IMR-90 (cell line): Measurements from ENCODE around the gene SNX32. TPM values are rescaled to one million over a fixed set of nuclear protein-coding genes. Genes with fewer than 3 reads are reported as not detected.

Source experiments
- ATAC-seq: fragments of 200-7000 bp; cut with Tn5 transposase; 2 replicates; pipeline ENCODE4 v1.9.1; 2020; ENCODE audit warnings: low read depth, mild to moderate bottlenecking, moderate library complexity
- BruUV-seq: library from RNA; stranded (reverse); fragments of 400-500 nt; replicated peaks from 2 replicates; lab custom pipeline; 2021; lab: Mats Ljungman, UMichigan
- CTCF ChIA-PET: fragments of 300-600 bp; formaldehyde crosslinking; extraction: SDS; loops from one replicate; lab custom pipeline; 2021; ENCODE audit warnings: antibody characterized with exemption; lab: Yijun Ruan, JAX
- POLR2A ChIA-PET: fragments of 300-600 bp; sonication (Branson Sonifier 250); formaldehyde crosslinking; loops from one replicate; lab custom pipeline; 2022; ENCODE audit warnings: antibody characterized with exemption; ENCODE audit not compliant: unreplicated experiment; lab: Charles Lee
- DNase-seq: peaks from one replicate; pipeline ENCODE4 v3.0.0; 2013
- H2AFZ ChIP-seq: replicated peaks from 2 replicates; pipeline ENCODE3; 2013; ENCODE audit warnings: low read length, mild to moderate bottlenecking; ENCODE audit not compliant: poor library complexity
- H2AK5ac ChIP-seq: 2 replicates; pipeline ENCODE4 v1.6.1; 2013; ENCODE audit warnings: low read depth, low read length, inconsistent platforms
- H2AK9ac ChIP-seq: replicated peaks from 2 replicates; pipeline ENCODE3; 2013; ENCODE audit warnings: mild to moderate bottlenecking, low read depth, low read length, moderate library complexity; ENCODE audit not compliant: poor library complexity
- H2BK120ac ChIP-seq: 2 replicates; pipeline ENCODE4 v1.6.1; 2013; ENCODE audit warnings: low read depth, low read length, inconsistent platforms
- H2BK15ac ChIP-seq: 3 replicates; pipeline ENCODE4 v1.6.1; 2013; ENCODE audit warnings: low read depth, low read length, inconsistent platforms
- H2BK20ac ChIP-seq: 2 replicates; pipeline ENCODE4 v1.6.1; 2013; ENCODE audit warnings: low read depth, mild to moderate bottlenecking, inconsistent platforms, low read length, moderate library complexity
- H2BK5ac ChIP-seq: 2 replicates; pipeline ENCODE4 v1.6.1; 2013; ENCODE audit warnings: mild to moderate bottlenecking, low read depth, low read length, inconsistent platforms; ENCODE audit not compliant: poor library complexity, severe bottlenecking
- H3K14ac ChIP-seq: replicated peaks from 2 replicates; pipeline ENCODE4 v1.6.1; 2013; ENCODE audit warnings: low read depth, low read length, inconsistent platforms
- H3K18ac ChIP-seq: 2 replicates; pipeline ENCODE4 v1.6.1; 2013; ENCODE audit warnings: low read depth, low read length, control low read depth
- H3K23ac ChIP-seq: 2 replicates; pipeline ENCODE4 v1.6.1; 2013; ENCODE audit warnings: low read depth, low read length, inconsistent platforms
- H3K27ac ChIP-seq: 2 replicates; pipeline ENCODE4 v1.5.1; 2013; ENCODE audit warnings: mild to moderate bottlenecking, control low read depth, low read length; ENCODE audit not compliant: insufficient read depth
- H3K27me3 ChIP-seq: 2 replicates; pipeline ENCODE4 v1.6.1; 2013; ENCODE audit warnings: low read length; ENCODE audit not compliant: control insufficient read depth, insufficient read depth
- H3K36me3 ChIP-seq: 2 replicates; pipeline ENCODE4 v1.6.1; 2013; ENCODE audit warnings: low read length, mixed read lengths; ENCODE audit not compliant: control insufficient read depth, insufficient read depth
- H3K4ac ChIP-seq: 2 replicates; pipeline ENCODE4 v1.6.1; 2013; ENCODE audit warnings: low read depth, low read length, inconsistent platforms
- H3K4me1 ChIP-seq: 2 replicates; pipeline ENCODE4 v1.6.1; 2013; ENCODE audit warnings: low read length, mixed read lengths; ENCODE audit not compliant: control insufficient read depth, insufficient read depth
- H3K4me2 ChIP-seq: 2 replicates; pipeline ENCODE4 v1.6.1; 2013; ENCODE audit warnings: low read depth, mild to moderate bottlenecking, control low read depth, low read length, moderate library complexity
- H3K4me3 ChIP-seq: 2 replicates; pipeline ENCODE4 v1.5.1; 2013; ENCODE audit warnings: low read depth, mild to moderate bottlenecking, control low read depth, low read length, moderate library complexity; ENCODE audit not compliant: insufficient read depth
- H3K56ac ChIP-seq: 2 replicates; pipeline ENCODE4 v1.6.1; 2013; ENCODE audit warnings: low read length, inconsistent platforms; ENCODE audit not compliant: insufficient read depth; ENCODE audit errors: extremely low read depth
- H3K79me1 ChIP-seq, 2 experiments: 2 replicates each; pipeline ENCODE4 v1.6.1; 2013; ENCODE audit warnings: low read length in 2 of 2, inconsistent platforms in 1 of 2, low read depth in 1 of 2
- H3K9ac ChIP-seq: 2 replicates; pipeline ENCODE4 v1.6.1; 2013; ENCODE audit warnings: low read depth, low read length, control low read depth
- H3K9me1 ChIP-seq: 2 replicates; pipeline ENCODE4 v1.6.1; 2013; ENCODE audit warnings: low read length, inconsistent platforms; ENCODE audit not compliant: insufficient read depth
- H3K9me3 ChIP-seq: 2 replicates; pipeline ENCODE4 v1.6.1; 2013; ENCODE audit warnings: low read length; ENCODE audit not compliant: control insufficient read depth, insufficient read depth
- H4K20me1 ChIP-seq: 2 replicates; pipeline ENCODE4 v1.6.1; 2013; ENCODE audit warnings: low read length, inconsistent platforms; ENCODE audit not compliant: insufficient read depth
- H4K5ac ChIP-seq: 2 replicates; pipeline ENCODE4 v1.6.1; 2013; ENCODE audit warnings: mild to moderate bottlenecking, low read depth, low read length, control low read depth
- H4K8ac ChIP-seq, 2 experiments: 2 replicates each; pipeline ENCODE4 v1.6.1; 2013; ENCODE audit warnings: low read depth in 2 of 2, low read length in 2 of 2, control low read depth in 1 of 2, inconsistent platforms in 1 of 2
- H4K91ac ChIP-seq: 2 replicates; pipeline ENCODE4 v1.6.1; 2013; ENCODE audit warnings: low read depth, low read length, inconsistent platforms; ENCODE audit not compliant: insufficient read depth
- CTCF ChIP-seq: conservative IDR thresholded peaks from 2 replicates; pipeline ENCODE4 v1.5.1; 2012; ENCODE audit warnings: mild to moderate bottlenecking, low read depth, low read length, improper control_type of control experiment
- FOS ChIP-seq: fragments of 150-350 bp; IDR thresholded peaks from 2 replicates; pipeline ENCODE4 v1.6.1; 2016; ENCODE audit warnings: low read depth, low read length
- MAZ ChIP-seq: IDR thresholded peaks from 2 replicates; pipeline ENCODE4 v1.6.1; 2012; ENCODE audit warnings: low read depth, mild to moderate bottlenecking, low read length, improper control_type of control experiment, moderate library complexity, borderline replicate concordance
- MXI1 ChIP-seq: IDR thresholded peaks from 2 replicates; pipeline ENCODE4 v1.6.1; 2012; ENCODE audit warnings: low read depth, mild to moderate bottlenecking, low read length, moderate library complexity, borderline replicate concordance
- POLR2A ChIP-seq: IDR thresholded peaks from 2 replicates; pipeline ENCODE4 v1.6.1; 2012; ENCODE audit warnings: mild to moderate bottlenecking, low read depth, low read length
- WGBS, 2 experiments: methylation state at CpG; one replicate each; pipeline versions ENCODE4 v1.1.5 to v1.1.7; 2013; ENCODE audit warnings: missing lambda C conversion rate in 2 of 2; ENCODE audit not compliant: insufficient read length in 1 of 2; ENCODE audit errors: extremely low coverage in 2 of 2; 5-methylcytosine and 5-hydroxymethylcytosine counted together
- dilution Hi-C: fragments of 300-500 bp; cut with HindIII; formaldehyde crosslinking; loops from one replicate; pipeline ENCODE4 v1.14.3; 2018; ENCODE audit warnings: low sequenced_read_pairs; ENCODE audit not compliant: unreplicated experiment
- in situ Hi-C: fragments of 300-500 bp; cut with MboI; formaldehyde crosslinking; loops from 3 replicates; pipeline ENCODE4 v1.14.3; 2019; ENCODE audit warnings: low sequenced_read_pairs, inconsistent platforms, mixed read lengths
- intact Hi-C: fragments of 100-400 bp; cut with micrococcal nuclease; formaldehyde crosslinking; loops from 2 replicates; pipeline ENCODE4 v1.10.0; 2022
- polyA plus RNA-seq, 3 experiments: library from polyadenylated mRNA; depleted of rRNA; stranded (reverse); fragments of >200 nt; gene quantifications; 2 replicates each; pipeline ENCODE4 v1.2.3, GENCODE V29; 2012; ENCODE audit warnings: low replicate concordance in 1 of 3
- total RNA-seq: library from RNA; depleted of rRNA; stranded (reverse); fragments of >200 nt; gene quantifications from 2 replicates; pipeline ENCODE4 v1.2.3, GENCODE V29; 2012

The SNX32 gene
- total and polyA plus RNA-seq, 2 of the 4 experiments (the other 2 are of a cell fraction), result 0.36 to 0.79 TPM

GRCh38 chr11:65860278-65861164 is 26.8 kb downstream of the SNX32 start, which contains the start of gene MUS81:
Gene MUS81, plus strand, starts transcription at chr11:65860433. Its CDS starts 321 bp downstream, at chr11:65860754.
- Histone ChIP-seq H3K9ac (peak within 1 kb of the TSS; percentile 96), H2BK5ac (peak within 1 kb of the TSS; percentile 90), H3K27me3 (no peaks in the 10 kb centered on the region), H3K4me2 (peak within 1 kb of the TSS; percentile 89), H2AK5ac (peak within 1 kb of the TSS; percentile 97), H4K5ac (peak within 1 kb of the TSS; percentile 74), H3K56ac (peak within 1 kb of the TSS; percentile 99), H4K20me1 (peaks cover 39% of the 10 kb centered on the region), H3K79me1 (peaks cover 6 to 72% of the 10 kb centered on the region in 2 experiments; a peak in 3 of 4 replicates), H3K27ac (peak within 1 kb of the TSS; percentile 97), H3K9me3 (no peaks in the 10 kb centered on the region), H3K23ac (peak within 1 kb of the TSS; percentile 98), H3K14ac (peak within 1 kb of the TSS; percentile 99), H3K18ac (peak within 1 kb of the TSS; percentile 80), H2BK120ac (peak within 1 kb of the TSS; percentile 93), H2AK9ac (peak within 1 kb of the TSS; percentile 100), H4K91ac (peak within 1 kb of the TSS; percentile 98), H4K8ac (peak within 1 kb of the TSS; percentile 99), H3K4me1 (peaks cover 11% of the 10 kb centered on the region), H2BK20ac (peak within 1 kb of the TSS; percentile 67), H2AFZ (peak within 1 kb of the TSS; percentile 93), H3K4ac (peak within 1 kb of the TSS; percentile 99), H3K4me3 (peak within 1 kb of the TSS; percentile 95), H3K9me1 (peaks cover 12% of the 10 kb centered on the region), H3K36me3 (peaks cover 52% of the 10 kb centered on the region), H2BK15ac (peak within 1 kb of the TSS; percentile 93; the same call in 2 of the 3 replicates)
- BruUV-seq, result TSS peak; percentile 24
- DNase-seq (peak; percentile 97), ATAC-seq (peak; percentile 30)
- ChIA-PET POLR2A (interaction anchor here (0.6 to 1.3 kb wide), 6 partner anchors 10 to 30 kb away, joined by 3 to 7 read pairs (median 4); partner anchors contain the start of gene CCDC85B), CTCF (interaction anchor here (0.6 to 2.4 kb wide), 9 partner anchors 9 to 194 kb away, joined by 3 to 14 read pairs (median 5); partner anchors contain the start of gene FIBP)
- dilution Hi-C loops, result no loop called here
- TF ChIP-seq MXI1, result peak; percentile 18; the same call in 1 of the 2 replicates
- TF ChIP-seq MAZ, result peak; percentile 93
- TF ChIP-seq FOS, result no peak
- peak; percentile 91 for TF ChIP-seq CTCF
- peak; percentile 62; the same call in 1 of the 2 replicates for TF ChIP-seq POLR2A
- 0% methylated on average over 33 of the region's 78 CpGs; no CpG with 5 or more reads in 1 of the 2 experiments for WGBS, 2 experiments
- intact Hi-C loops, result no loop called here
- in situ Hi-C loops, result no loop called here
